Pancreas (tissue), 10 donors: ENCODE data around the gene POLR3H. TPM values are rescaled to one million over a fixed set of nuclear protein-coding genes. Genes with fewer than 3 reads are reported as not detected.

ENCODE experiments used
- ATAC-seq, 4 donors: fragments of 200-7000 bp; cut with Tn5 transposase; one replicate each; pipeline versions ENCODE4 v1.8.0 to v1.9.1; 2020; ENCODE audit warnings: mild to moderate bottlenecking in 4 of 4, moderate library complexity in 4 of 4
- DNase-seq, 6 donors: peaks; one replicate each; pipeline ENCODE4 v3.0.0-alpha.2; 2020
- FAIRE-seq: peaks from 2 replicates; lab custom pipeline; 2012; peaks lifted over from hg19 to GRCh38; lab: Jason Lieb, UNC
- H3K27ac ChIP-seq, 4 donors: fragments of 200-600 bp; sonication (generic); 1 replicate in 3 of 4; 2 replicates in 1 of 4; pipeline versions ENCODE4 v1.5.0 to v1.8.0; 2020
- H3K27me3 ChIP-seq, 4 donors: fragments of 200-600 bp; one replicate each; pipeline ENCODE4 v1.8.0; 2021
- H3K36me3 ChIP-seq, 3 donors: fragments of 200-600 bp; sonication (generic) in 1 of 3; one replicate each; pipeline versions ENCODE4 v1.5.0 to v1.8.0; 2020 to 2021
- H3K4me1 ChIP-seq, 3 donors: fragments of 200-600 bp; one replicate each; pipeline ENCODE4 v1.8.0; 2021
- H3K4me3 ChIP-seq, 4 donors: fragments of 200-600 bp; sonication (generic) in 2 of 4; one replicate each; pipeline versions ENCODE4 v1.5.0 to v1.8.0; 2020 to 2021
- H3K9me3 ChIP-seq, 4 donors: fragments of 200-600 bp; one replicate each; pipeline ENCODE4 v1.8.0; 2021
- WGBS, 2 donors: extraction: QIAGEN DNeasy Blood & Tissue Kit; methylation state at CpG; one replicate each; pipeline ENCODE4 v1.1.7; 2013; 5-methylcytosine and 5-hydroxymethylcytosine counted together
- intact Hi-C, 3 donors: fragments of 100-400 bp; cut with DNase I; formaldehyde crosslinking; loops; one replicate each; pipeline versions ENCODE4 v1.11.1 to v1.14.2; 2022
- polyA plus RNA-seq, 2 donors: library from polyadenylated mRNA; stranded (reverse); fragments of 200-250 nt; gene quantifications; one replicate each; pipeline ENCODE4 v1.2.3, GENCODE V29; 2013
- total RNA-seq, 6 donors: library from RNA; stranded (reverse); fragmentation: NEBNext Ultra II Directional in 4 of 6; extraction: Animal tissue kit (Norgen Biotek cat#: 25700) in 4 of 6; gene quantifications; one replicate each; pipeline versions ENCODE4 v1.2.1 to v1.2.4, GENCODE V29; 2021 to 2023
- TF ChIP-seq, protein P1 (sequence below), 4 donors: fragments of 200-600 bp; sonication (generic) in 3 of 4; IDR thresholded peaks; one replicate each; pipeline versions ENCODE4 v1.5.0 to v1.8.0; 2021; ENCODE audit warnings: antibody characterized with exemption in 4 of 4
- donor health status: healthy with polysubstance abuse.
- donor health status: DM: no; HTN: no; CAD: no; lungs with moderate emphysema.
- donor health status: DM: no; HTN: no; CAD: no.
- donor health status: control.
- donor health status: control.
- donor health status: Bipolar disorder and iron deficiency.
- donor health status: DM: yes; HTN: yes; CAD: no.
- donor health status: DM: no; HTN: no; CAD: no.
- donor health status: DM: no; HTN: no; CAD: no.
- donor health status: DM: yes; HTN: yes; CAD: no.

POLR3H gene
- total and polyA plus RNA-seq, 8 donors, result 11.0 to 22.0 (median 14.4) TPM

DNA sequence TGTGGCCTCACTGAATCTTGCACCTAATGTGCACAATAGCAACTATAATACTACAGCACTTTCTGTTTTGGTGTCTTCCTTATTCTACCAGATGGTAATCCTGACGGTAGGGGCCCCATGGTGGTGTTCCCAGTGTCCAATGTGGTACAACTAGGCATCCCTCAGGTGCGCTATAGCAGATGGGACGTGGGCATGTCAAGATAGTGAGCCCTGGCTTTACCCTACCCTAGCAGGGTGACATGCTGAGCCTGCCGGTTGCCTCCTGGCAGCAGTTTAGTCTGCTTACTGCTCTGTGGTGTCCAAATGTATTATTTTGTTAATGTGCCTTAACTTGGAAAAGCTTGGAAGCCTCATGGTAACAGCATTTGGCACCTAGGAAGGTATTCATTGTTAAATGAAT is 56.2 kb downstream of the POLR3H start:
- no peaks in the 10 kb centered on the region for H3K9me3 ChIP-seq
- H3K27ac ChIP-seq, result no peak overlapping the region
- TF ChIP-seq, protein P1, sequence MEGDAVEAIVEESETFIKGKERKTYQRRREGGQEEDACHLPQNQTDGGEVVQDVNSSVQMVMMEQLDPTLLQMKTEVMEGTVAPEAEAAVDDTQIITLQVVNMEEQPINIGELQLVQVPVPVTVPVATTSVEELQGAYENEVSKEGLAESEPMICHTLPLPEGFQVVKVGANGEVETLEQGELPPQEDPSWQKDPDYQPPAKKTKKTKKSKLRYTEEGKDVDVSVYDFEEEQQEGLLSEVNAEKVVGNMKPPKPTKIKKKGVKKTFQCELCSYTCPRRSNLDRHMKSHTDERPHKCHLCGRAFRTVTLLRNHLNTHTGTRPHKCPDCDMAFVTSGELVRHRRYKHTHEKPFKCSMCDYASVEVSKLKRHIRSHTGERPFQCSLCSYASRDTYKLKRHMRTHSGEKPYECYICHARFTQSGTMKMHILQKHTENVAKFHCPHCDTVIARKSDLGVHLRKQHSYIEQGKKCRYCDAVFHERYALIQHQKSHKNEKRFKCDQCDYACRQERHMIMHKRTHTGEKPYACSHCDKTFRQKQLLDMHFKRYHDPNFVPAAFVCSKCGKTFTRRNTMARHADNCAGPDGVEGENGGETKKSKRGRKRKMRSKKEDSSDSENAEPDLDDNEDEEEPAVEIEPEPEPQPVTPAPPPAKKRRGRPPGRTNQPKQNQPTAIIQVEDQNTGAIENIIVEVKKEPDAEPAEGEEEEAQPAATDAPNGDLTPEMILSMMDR (IDR thresholded peaks at IDR 0.05), result no peak
- intact Hi-C loops, result no loop called here
- peaks cover 0 to 22% (median 3%) of the 10 kb centered on the region in 3 donors for H3K4me1 ChIP-seq
- no peaks in the 10 kb centered on the region for H3K36me3 ChIP-seq
- DNase-seq, result no peak
- H3K4me3 ChIP-seq, result no peak overlapping the region
- 65 to 67% methylated on average over 4 of the region's 4 CpGs for WGBS, 2 donors
- H3K27me3 ChIP-seq, result no peaks in the 10 kb centered on the region
- FAIRE-seq, result no peak
- no peak for ATAC-seq

DNA sequence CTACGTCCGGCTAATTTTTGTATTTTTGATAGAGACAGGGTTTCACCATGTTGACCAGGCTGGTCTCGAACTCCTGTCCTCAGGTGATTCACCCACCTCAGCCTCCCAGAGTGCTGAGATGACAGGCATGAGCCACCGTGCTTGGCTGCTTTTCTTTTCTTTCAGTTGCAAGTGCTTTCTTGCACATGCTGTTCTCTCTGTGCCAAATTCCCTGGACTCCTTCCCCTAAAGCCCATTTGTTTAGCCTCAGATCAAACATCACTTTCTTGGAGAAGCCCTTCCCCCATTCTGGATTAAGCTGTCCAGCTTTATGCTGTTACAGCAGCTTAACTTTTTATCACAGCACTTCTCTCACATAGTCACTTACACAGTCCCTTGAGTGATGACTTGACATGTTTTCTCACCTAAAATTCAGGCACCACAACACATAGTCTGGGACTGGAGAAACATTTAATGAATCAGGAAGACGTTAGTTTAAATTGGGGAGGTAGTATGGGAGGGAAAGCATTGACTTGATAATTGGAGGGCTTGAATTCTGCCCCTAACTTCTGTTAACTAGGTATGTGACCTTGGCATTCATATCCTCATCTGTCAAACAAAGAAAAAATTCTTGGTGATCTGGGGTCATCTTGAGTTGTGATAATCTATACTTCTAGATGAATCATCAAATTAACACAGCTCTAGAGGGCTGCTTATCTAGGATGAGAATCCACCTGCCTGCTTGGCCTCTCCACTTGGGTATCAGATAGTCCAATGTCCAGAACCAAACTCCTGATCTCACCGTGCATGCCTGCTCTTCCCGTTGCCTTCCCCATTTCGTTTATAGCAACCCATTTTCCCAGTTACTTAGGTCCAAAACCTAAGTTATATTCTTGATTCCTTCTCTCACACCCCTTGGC is 57.0 kb downstream of the POLR3H start:
- no peaks in the 10 kb centered on the region for H3K27me3 ChIP-seq
- intact Hi-C loops, result no loop called here
- ATAC-seq (peak in 2 of 4 donors; percentile 18 to 40), DNase-seq (no peak), FAIRE-seq (no peak)
- WGBS, 2 donors, result 50 to 61% methylated on average over 8 of the region's 8 CpGs
- no peak overlapping the region for H3K27ac ChIP-seq
- H3K4me3 ChIP-seq, result no peak overlapping the region
- peaks cover 0 to 24% (median 3%) of the 10 kb centered on the region in 3 donors for H3K4me1 ChIP-seq
- H3K9me3 ChIP-seq, result no peaks in the 10 kb centered on the region
- no peaks in the 10 kb centered on the region for H3K36me3 ChIP-seq
- TF ChIP-seq, protein P1 (IDR thresholded peaks at IDR 0.05), result no peak

DNA sequence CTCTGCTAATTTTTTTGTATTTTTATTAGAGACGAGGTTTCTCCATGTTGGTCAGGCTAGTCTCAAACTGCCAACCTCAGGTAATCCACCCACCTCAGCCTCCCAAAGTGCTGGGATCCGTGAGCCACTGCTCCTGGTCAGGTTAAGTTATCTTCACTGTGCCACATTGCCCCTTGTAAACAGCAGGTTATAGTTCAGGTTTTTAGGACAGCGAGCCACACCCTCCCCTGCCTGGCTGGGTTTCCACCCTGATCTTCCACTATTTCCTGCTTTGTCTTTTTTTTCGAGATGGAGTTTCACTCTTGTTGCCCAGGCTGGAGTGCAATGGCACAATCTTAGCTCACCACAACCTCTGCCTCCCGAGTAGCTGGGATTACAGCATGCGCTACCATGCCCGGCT is 59.2 kb downstream of the POLR3H start:
- DNase-seq, result no peak
- H3K36me3 ChIP-seq, result no peaks in the 10 kb centered on the region
- intact Hi-C loops, result no loop called here
- FAIRE-seq, result no peak
- no peaks in the 10 kb centered on the region for H3K9me3 ChIP-seq
- TF ChIP-seq, protein P1 (IDR thresholded peaks at IDR 0.05), result no peak
- peak in 1 of 4 donors; percentile 19 for ATAC-seq
- H3K27me3 ChIP-seq, result no peaks in the 10 kb centered on the region
- peaks cover 0 to 18% (median 0%) of the 10 kb centered on the region in 3 donors for H3K4me1 ChIP-seq
- H3K27ac ChIP-seq, result no peak overlapping the region
- no peak overlapping the region for H3K4me3 ChIP-seq
- 71 to 82% methylated on average over 7 of the region's 7 CpGs for WGBS, 2 donors

DNA sequence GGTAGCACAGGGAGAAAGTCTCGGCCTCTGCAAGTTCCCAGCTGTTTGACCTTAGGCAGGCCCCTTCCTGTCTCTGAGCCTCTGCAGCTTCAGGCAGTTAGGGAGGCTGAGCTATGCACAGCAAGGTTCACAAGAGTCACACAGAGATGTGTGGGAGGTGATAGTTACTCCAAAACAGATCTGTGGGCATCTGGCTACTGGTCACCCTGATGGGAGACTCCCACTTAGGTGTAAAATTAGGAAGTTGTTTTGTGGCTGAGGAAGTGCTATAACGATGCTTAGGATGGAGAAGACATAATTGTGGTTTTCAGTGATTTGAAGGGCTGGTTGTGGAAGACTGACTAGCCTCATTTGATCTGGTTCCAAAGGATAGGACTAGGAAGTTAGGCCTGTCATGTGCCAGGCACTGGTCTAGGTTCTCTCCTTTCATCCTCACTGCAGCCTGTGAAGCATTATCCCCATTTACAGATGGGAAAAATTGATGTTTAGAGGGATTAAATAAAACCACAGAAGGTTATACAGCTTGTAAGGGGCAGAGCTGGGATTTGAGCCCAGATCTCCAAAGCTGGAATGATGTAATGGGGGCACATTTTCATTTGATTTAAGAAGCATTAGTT is 61.8 kb downstream of the POLR3H start:
- TF ChIP-seq, protein P1 (IDR thresholded peaks at IDR 0.05), result no peak
- Histone ChIP-seq H3K9me3 (no peaks in the 10 kb centered on the region), H3K4me3 (no peak overlapping the region), H3K27ac (peak overlapping the region in 1 of 4 donors; percentile 17), H3K4me1 (peaks cover 0 to 13% (median 0%) of the 10 kb centered on the region in 3 donors), H3K36me3 (no peaks in the 10 kb centered on the region), H3K27me3 (no peaks in the 10 kb centered on the region)
- intact Hi-C loops, result no loop called here
- DNase-seq (no peak), FAIRE-seq (no peak), ATAC-seq (peak in 1 of 4 donors; percentile 14)
- 66 to 71% methylated on average over 2 of the region's 2 CpGs for WGBS, 2 donors
